ENCODE measurements around the gene NPRL2. TPM values are rescaled to one million over a fixed set of nuclear protein-coding genes. Genes with fewer than 3 reads are reported as not detected.

Gene NPRL2
- total and polyA plus RNA-seq, 2 of the 13 experiments (the other 11 are each of a cell fraction or from before 2014, with no cell fraction given), result 30.6 to 51.4 TPM

DNA sequence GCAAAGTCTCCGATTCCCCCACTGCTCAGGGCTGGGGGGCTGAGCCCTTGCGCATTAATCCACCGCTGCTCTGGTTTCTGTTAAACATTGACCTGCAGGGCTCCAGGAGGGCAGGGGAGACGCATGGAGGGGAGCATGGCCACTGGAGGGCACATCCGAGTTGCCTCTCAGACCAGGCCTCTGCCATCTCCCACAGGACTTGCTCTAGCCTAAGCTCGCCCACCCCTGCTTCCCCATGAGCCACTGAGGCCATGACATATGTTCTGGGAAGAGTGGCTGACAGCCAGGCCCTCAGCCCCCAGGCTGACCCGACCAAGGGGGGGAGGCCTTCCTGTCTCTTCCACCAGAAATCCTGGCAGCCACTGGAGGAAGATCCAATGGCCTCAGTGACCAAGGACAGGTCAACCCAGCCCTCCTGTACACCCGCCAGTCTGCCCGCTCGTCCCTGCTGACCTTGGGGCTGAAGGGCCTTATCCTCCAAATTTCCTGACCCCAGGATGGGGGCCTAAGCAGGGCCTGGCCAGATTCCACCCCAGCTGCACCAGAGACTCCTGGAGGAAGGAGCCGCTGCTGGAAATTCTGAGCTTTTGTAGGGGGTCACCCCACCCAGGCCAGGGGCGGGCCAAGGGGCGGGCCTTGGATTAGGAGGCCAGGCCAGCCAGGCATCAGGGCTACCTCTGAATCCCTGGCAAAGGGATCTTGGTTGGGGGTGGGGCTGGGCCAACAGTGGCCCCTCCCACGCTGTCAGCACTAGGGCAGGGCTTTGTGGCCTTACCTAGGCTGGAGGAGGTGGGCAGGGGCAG lies 47.4 kb downstream of the NPRL2 start, which contains the start of gene HYAL1 (continued):
- TF ChIP-seq, protein P1, sequence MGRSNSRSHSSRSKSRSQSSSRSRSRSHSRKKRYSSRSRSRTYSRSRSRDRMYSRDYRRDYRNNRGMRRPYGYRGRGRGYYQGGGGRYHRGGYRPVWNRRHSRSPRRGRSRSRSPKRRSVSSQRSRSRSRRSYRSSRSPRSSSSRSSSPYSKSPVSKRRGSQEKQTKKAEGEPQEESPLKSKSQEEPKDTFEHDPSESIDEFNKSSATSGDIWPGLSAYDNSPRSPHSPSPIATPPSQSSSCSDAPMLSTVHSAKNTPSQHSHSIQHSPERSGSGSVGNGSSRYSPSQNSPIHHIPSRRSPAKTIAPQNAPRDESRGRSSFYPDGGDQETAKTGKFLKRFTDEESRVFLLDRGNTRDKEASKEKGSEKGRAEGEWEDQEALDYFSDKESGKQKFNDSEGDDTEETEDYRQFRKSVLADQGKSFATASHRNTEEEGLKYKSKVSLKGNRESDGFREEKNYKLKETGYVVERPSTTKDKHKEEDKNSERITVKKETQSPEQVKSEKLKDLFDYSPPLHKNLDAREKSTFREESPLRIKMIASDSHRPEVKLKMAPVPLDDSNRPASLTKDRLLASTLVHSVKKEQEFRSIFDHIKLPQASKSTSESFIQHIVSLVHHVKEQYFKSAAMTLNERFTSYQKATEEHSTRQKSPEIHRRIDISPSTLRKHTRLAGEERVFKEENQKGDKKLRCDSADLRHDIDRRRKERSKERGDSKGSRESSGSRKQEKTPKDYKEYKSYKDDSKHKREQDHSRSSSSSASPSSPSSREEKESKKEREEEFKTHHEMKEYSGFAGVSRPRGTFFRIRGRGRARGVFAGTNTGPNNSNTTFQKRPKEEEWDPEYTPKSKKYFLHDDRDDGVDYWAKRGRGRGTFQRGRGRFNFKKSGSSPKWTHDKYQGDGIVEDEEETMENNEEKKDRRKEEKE (IDR thresholded peaks at IDR 0.05), result no peak
- TF ChIP-seq SOX13 (IDR thresholded peaks at IDR 0.05) (no peak), SOX13 (CRISPR knock-in tag; conservative IDR thresholded peaks at IDR 0.05 in 1 of 2, IDR thresholded peaks at IDR 0.05 in 1 of 2) (peak in 1 of 2 experiments; percentile 22; a peak in 1 of 4 replicates), ETV5 (CRISPR knock-in tag; IDR thresholded peaks at IDR 0.05; ENCODE audit: borderline replicate concordance) (no peak; the same call in 1 of the 2 replicates), ZNF850 (CRISPR knock-in tag; conservative IDR thresholded peaks at IDR 0.05) (no peak), RARG (CRISPR knock-in tag; IDR thresholded peaks at IDR 0.05; ENCODE audit: low read depth) (no peak), PLRG1 (conservative IDR thresholded peaks at IDR 0.05) (no peak), SIX4 (CRISPR knock-in tag; IDR thresholded peaks at IDR 0.05) (no peak), ZSCAN25 (CRISPR knock-in tag; IDR thresholded peaks at IDR 0.05) (peak; percentile 89; the same call in 1 of the 2 replicates), ZNF430 (CRISPR knock-in tag; IDR thresholded peaks at IDR 0.05) (peak; percentile 91), ZNF101 (CRISPR knock-in tag; IDR thresholded peaks at IDR 0.05; ENCODE audit: borderline replicate concordance, low read depth) (no peak), ZNF607 (CRISPR knock-in tag; IDR thresholded peaks at IDR 0.05; ENCODE audit: borderline replicate concordance) (no peak; the same call in 1 of the 2 replicates), ZKSCAN1 (IDR thresholded peaks at IDR 0.05; ENCODE audit: low read length) (0 out of 2 replicates have a peak, but pooled peaks have one; percentile 27), KLF16 (CRISPR knock-in tag; IDR thresholded peaks at IDR 0.05) (peak in 1 of 2 experiments; percentile 59; a peak in 2 of 4 replicates), ZNF263 (CRISPR knock-in tag; IDR thresholded peaks at IDR 0.05) (peak; percentile 31; the same call in 1 of the 2 replicates), ZFX (CRISPR knock-in tag; IDR thresholded peaks at IDR 0.05; ENCODE audit: low read depth) (peak; percentile 95), SP5 (CRISPR knock-in tag; IDR thresholded peaks at IDR 0.05; ENCODE audit: borderline replicate concordance, low read depth) (peak; percentile 76), DMAP1 (CRISPR knock-in tag; IDR thresholded peaks at IDR 0.05) (peak; percentile 34; the same call in 1 of the 2 replicates)
- TF ChIP-seq, protein P2, sequence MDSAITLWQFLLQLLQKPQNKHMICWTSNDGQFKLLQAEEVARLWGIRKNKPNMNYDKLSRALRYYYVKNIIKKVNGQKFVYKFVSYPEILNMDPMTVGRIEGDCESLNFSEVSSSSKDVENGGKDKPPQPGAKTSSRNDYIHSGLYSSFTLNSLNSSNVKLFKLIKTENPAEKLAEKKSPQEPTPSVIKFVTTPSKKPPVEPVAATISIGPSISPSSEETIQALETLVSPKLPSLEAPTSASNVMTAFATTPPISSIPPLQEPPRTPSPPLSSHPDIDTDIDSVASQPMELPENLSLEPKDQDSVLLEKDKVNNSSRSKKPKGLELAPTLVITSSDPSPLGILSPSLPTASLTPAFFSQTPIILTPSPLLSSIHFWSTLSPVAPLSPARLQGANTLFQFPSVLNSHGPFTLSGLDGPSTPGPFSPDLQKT (CRISPR knock-in tag; IDR thresholded peaks at IDR 0.05; ENCODE audit: borderline replicate concordance), result no peak
- TF ChIP-seq, protein P3, sequence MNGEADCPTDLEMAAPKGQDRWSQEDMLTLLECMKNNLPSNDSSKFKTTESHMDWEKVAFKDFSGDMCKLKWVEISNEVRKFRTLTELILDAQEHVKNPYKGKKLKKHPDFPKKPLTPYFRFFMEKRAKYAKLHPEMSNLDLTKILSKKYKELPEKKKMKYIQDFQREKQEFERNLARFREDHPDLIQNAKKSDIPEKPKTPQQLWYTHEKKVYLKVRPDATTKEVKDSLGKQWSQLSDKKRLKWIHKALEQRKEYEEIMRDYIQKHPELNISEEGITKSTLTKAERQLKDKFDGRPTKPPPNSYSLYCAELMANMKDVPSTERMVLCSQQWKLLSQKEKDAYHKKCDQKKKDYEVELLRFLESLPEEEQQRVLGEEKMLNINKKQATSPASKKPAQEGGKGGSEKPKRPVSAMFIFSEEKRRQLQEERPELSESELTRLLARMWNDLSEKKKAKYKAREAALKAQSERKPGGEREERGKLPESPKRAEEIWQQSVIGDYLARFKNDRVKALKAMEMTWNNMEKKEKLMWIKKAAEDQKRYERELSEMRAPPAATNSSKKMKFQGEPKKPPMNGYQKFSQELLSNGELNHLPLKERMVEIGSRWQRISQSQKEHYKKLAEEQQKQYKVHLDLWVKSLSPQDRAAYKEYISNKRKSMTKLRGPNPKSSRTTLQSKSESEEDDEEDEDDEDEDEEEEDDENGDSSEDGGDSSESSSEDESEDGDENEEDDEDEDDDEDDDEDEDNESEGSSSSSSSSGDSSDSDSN (CRISPR knock-in tag; IDR thresholded peaks at IDR 0.05), result peak; percentile 65
- TF ChIP-seq, protein P4, sequence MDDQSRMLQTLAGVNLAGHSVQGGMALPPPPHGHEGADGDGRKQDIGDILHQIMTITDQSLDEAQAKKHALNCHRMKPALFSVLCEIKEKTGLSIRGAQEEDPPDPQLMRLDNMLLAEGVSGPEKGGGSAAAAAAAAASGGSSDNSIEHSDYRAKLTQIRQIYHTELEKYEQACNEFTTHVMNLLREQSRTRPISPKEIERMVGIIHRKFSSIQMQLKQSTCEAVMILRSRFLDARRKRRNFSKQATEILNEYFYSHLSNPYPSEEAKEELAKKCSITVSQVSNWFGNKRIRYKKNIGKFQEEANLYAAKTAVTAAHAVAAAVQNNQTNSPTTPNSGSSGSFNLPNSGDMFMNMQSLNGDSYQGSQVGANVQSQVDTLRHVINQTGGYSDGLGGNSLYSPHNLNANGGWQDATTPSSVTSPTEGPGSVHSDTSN (CRISPR knock-in tag; IDR thresholded peaks at IDR 0.05; ENCODE audit: borderline replicate concordance), result no peak
- TF ChIP-seq, protein P5, sequence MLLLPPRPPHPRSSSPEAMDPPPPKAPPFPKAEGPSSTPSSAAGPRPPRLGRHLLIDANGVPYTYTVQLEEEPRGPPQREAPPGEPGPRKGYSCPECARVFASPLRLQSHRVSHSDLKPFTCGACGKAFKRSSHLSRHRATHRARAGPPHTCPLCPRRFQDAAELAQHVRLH (CRISPR knock-in tag; IDR thresholded peaks at IDR 0.05; ENCODE audit: borderline replicate concordance, low read depth), result 0 out of 2 replicates have a peak, but pooled peaks have one; percentile 12

All from HepG2 (cell line).